SU-DHL-6 (cell line): ENCODE measurements around the gene ASPRV1.

Source experiments
- EZH2phosphoT487 ChIP-seq: fragments of 200-600 bp; sonication (generic), shearing (Covaris generic); conservative IDR thresholded peaks from 2 replicates; pipeline ENCODE4 v1.6.1; 2018; ENCODE audit warnings: mild to moderate bottlenecking, antibody characterized with exemption, low read length, moderate library complexity, mixed read lengths
- TF ChIP-seq, protein P1 (sequence below): fragments of 200-600 bp; sonication (generic); IDR thresholded peaks from one replicate; pipeline ENCODE4 v1.5.1; 2017; ENCODE audit warnings: antibody characterized with exemption, mild to moderate bottlenecking, low read length, moderate library complexity; ENCODE audit not compliant: insufficient read depth, poor library complexity, severe bottlenecking

DNA sequence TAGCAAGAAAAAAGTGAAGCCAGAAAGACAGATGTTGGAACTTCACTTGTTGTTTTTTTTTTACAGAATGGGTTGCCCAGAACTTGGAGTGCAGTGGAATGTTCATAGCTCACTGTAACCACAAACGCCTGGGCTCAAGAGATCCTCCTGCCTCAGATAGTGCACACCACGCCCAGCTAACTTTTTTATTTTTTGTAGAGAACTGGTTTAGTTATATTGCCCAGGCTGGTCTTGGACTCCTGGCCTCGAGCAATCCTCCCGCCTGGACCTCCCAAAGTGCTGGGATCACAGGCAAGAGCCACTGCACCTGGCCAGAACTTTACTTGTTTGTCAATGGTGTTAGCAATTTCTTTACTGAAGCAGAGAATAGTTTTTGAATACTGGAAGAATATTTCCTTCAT lies 11.9 kb upstream of the ASPRV1 start:
- TF ChIP-seq, protein P1, sequence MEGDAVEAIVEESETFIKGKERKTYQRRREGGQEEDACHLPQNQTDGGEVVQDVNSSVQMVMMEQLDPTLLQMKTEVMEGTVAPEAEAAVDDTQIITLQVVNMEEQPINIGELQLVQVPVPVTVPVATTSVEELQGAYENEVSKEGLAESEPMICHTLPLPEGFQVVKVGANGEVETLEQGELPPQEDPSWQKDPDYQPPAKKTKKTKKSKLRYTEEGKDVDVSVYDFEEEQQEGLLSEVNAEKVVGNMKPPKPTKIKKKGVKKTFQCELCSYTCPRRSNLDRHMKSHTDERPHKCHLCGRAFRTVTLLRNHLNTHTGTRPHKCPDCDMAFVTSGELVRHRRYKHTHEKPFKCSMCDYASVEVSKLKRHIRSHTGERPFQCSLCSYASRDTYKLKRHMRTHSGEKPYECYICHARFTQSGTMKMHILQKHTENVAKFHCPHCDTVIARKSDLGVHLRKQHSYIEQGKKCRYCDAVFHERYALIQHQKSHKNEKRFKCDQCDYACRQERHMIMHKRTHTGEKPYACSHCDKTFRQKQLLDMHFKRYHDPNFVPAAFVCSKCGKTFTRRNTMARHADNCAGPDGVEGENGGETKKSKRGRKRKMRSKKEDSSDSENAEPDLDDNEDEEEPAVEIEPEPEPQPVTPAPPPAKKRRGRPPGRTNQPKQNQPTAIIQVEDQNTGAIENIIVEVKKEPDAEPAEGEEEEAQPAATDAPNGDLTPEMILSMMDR, result no peak
- no peak for TF ChIP-seq EZH2phosphoT487
